H1 (cell line): ENCODE measurements around the gene ALDH3B1.

Experiments
- CBX5 ChIP-seq: fragments of 300-800, 300-1000 bp; sonication (generic); IDR thresholded peaks from 2 replicates; pipeline ENCODE4 v1.7.1; 2016; ENCODE audit warnings: antibody characterized with exemption, low read length, low read depth
- CTCF ChIP-seq, 3 experiments: IDR thresholded peaks; 1 replicate in 2 of 3; 2 replicates in 1 of 3; pipeline versions ENCODE4 v1.5.1 to v1.6.1; 2011; ENCODE audit warnings: low read length in 3 of 3, mild to moderate bottlenecking in 3 of 3, inconsistent platforms in 2 of 3, low read depth in 1 of 3, moderate library complexity in 1 of 3; ENCODE audit not compliant: insufficient read depth in 1 of 3; ENCODE audit errors: control extremely low read depth in 1 of 3
- E2F6 ChIP-seq: IDR thresholded peaks from 2 replicates; pipeline ENCODE4 v1.6.1; 2012; ENCODE audit warnings: inconsistent platforms
- EP300 ChIP-seq, 2 experiments: IDR thresholded peaks; 1 replicate in 1 of 2; 2 replicates in 1 of 2; pipeline ENCODE4 v1.6.1; 2011 to 2012; ENCODE audit warnings: low read depth in 2 of 2, low read length in 2 of 2, mild to moderate bottlenecking in 2 of 2, borderline replicate concordance in 1 of 2, inconsistent platforms in 1 of 2, moderate library complexity in 1 of 2
- EZH2 ChIP-seq: fragments of 200-600 bp; sonication (generic); IDR thresholded peaks from 2 replicates; pipeline ENCODE4 v1.7.1; 2012; ENCODE audit warnings: low read depth, mild to moderate bottlenecking, moderate library complexity, low read length, inconsistent platforms; ENCODE audit not compliant: severe bottlenecking
- GABPA ChIP-seq: IDR thresholded peaks from 2 replicates; pipeline ENCODE4 v1.6.1; 2011; ENCODE audit warnings: mild to moderate bottlenecking, low read length, moderate library complexity, borderline replicate concordance; ENCODE audit not compliant: insufficient read depth
- GTF2F1 ChIP-seq: IDR thresholded peaks from 2 replicates; pipeline ENCODE4 v1.6.1; 2012; ENCODE audit warnings: low read depth, low read length, improper control_type of control experiment, borderline replicate concordance
- JUN ChIP-seq: IDR thresholded peaks from 2 replicates; pipeline ENCODE4 v1.6.1; 2011; ENCODE audit warnings: low read depth, mild to moderate bottlenecking, improper control_type of control experiment, low read length
- MAX ChIP-seq: IDR thresholded peaks from 2 replicates; pipeline ENCODE4 v1.6.1; 2012; ENCODE audit warnings: inconsistent platforms
- POLR2A ChIP-seq, 2 experiments: IDR thresholded peaks; 1 replicate in 1 of 2; 2 replicates in 1 of 2; pipeline ENCODE4 v1.6.1; 2011; ENCODE audit warnings: low read depth in 2 of 2, low read length in 2 of 2, mild to moderate bottlenecking in 2 of 2; ENCODE audit errors: control extremely low read depth in 1 of 2
- POU5F1 ChIP-seq: IDR thresholded peaks from 2 replicates; pipeline ENCODE4 v1.6.1; 2011; ENCODE audit warnings: low read depth, mild to moderate bottlenecking, low read length, moderate library complexity
- SIX5 ChIP-seq: IDR thresholded peaks from 2 replicates; pipeline ENCODE4 v1.6.1; 2011; ENCODE audit warnings: mild to moderate bottlenecking, low read depth, low read length

- TF ChIP-seq CTCF (IDR thresholded peaks at IDR 0.05; ENCODE audit: control extremely low read depth in 1 of 3, insufficient read depth in 1 of 3, low read depth in 1 of 3, low read length in 3 of 3) (no peak), POLR2A (IDR thresholded peaks at IDR 0.05; ENCODE audit: control extremely low read depth in 1 of 2, low read depth in 2 of 2, low read length in 2 of 2) (no peak), POU5F1 (no peak), GTF2F1 (no peak), EZH2 (no peak), GABPA (no peak), SIX5 (no peak), MAX (no peak), E2F6 (no peak), EP300 (IDR thresholded peaks at IDR 0.05; ENCODE audit: borderline replicate concordance in 1 of 2, low read depth in 2 of 2, low read length in 2 of 2) (no peak), JUN (no peak), CBX5 (no peak)
Measured at GRCh38 chr11:68047437-68048290, 37.5 kb downstream of the ALDH3B1 start.
